ENCODE results near the gene MC1R. TPM values are rescaled to one million over a fixed set of nuclear protein-coding genes. Genes with fewer than 3 reads are reported as not detected.
"Not testable (repeated sequence)": the region's sequence is repeated elsewhere in the genome, so short reads cannot be mapped to it uniquely, and the experiment has no call there.

The MC1R gene
- total RNA-seq, 5 donors from 2014 or later (not counting 1 experiment from before 2014, with no cell fraction given) = 11.7 to 13.7 (median 12.9) TPM

DNA sequence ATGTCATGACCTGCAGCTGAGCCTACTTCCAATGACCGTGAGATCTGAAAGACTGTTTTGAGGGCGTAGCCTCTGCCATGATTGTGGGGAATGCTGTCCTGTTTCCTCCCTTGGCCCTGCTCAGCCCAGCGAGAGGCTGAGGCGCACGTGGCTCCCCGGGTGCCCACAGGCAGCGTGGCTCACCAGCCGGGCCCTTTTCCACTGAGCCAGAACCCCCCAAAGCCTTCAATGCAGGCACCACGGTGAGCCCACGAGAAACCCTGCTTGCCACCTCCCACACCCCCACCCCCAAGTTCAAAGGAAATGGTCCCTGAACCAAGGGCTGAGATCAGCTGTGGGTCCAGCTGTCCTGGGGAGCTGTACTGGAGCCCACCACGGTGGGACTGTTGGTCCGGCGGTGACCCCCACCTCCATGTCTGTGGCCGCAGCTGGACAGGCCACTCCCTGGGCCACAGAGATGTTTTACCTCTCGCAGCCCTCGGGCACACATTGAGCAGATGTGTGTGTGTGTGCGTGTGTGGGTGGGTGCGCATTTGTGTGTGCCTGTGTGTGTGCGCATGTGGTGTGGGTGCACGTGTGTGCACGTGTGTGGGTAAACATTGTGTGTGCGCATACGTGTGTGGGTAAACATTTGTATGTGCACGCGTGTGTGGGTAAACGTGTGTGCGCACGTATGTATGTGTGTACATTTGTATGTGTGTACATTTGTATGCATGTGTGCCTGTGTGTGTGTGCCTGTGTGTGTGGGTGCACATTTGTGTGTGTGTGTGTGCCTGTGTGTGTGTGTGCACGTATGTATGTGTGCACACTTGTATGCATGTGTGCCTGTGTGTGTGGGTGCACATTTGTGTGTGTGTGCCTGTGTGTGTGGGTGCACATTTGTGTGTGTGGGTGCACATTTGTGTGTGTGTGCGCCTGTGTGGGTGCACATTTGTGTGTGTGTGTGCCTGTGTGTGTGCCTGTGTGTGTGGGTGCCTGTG lies 5.0 kb upstream of the MC1R start:
- peaks cover 12% of the 10 kb centered on the region for H3K36me3 Mint-ChIP-seq
- H3K4me3 Mint-ChIP-seq = no peak overlapping the region
- ChIA-PET CTCF (interaction anchor here in 1 of 2 donors (0.6 kb wide), 1 partner anchor 367 kb away, joined by 4 read pairs; no protein-coding TSS in a partner anchor), POLR2A (no interaction called here)
- peaks cover 0 to 34% of the 10 kb centered on the region in 2 experiments for H3K4me1 ChIP-seq (ENCODE audit: control insufficient read depth in 1 of 2, extremely low read depth in 1 of 2, insufficient read depth in 2 of 2, low read length in 2 of 2)
- ATAC-seq (replicated peaks in 1 of 4) (no peak), DNase-seq (no peak)
- peaks cover 0 to 18% of the 10 kb centered on the region in 2 donors for H3K36me3 ChIP-seq (ENCODE audit: control insufficient read depth in 2 of 2, extremely low read depth in 1 of 2, insufficient read depth in 1 of 2, low read length in 1 of 2)
- no peaks in the 10 kb centered on the region for H3K9me3 ChIP-seq
- H3K27me3 Mint-ChIP-seq = peaks cover 0 to 2% of the 10 kb centered on the region in 2 donors
- no peak overlapping the region for H3K4me3 ChIP-seq (ENCODE audit: control insufficient read depth in 1 of 2, extremely low read depth in 1 of 2, low read length in 1 of 2)
- peaks cover 0 to 27% of the 10 kb centered on the region in 2 experiments for H3K27me3 ChIP-seq (replicated peaks in 1 of 2; ENCODE audit: control insufficient read depth in 2 of 2, extremely low read depth in 1 of 2, insufficient read depth in 2 of 2, low read length in 1 of 2)
- H3K4me1 Mint-ChIP-seq = peaks cover 14 to 32% (median 15%) of the 10 kb centered on the region in 3 donors
- no peak overlapping the region for H3K27ac Mint-ChIP-seq
- H3K27ac ChIP-seq (ENCODE audit: low read length) = no peak overlapping the region
- H3K9me3 Mint-ChIP-seq = no peaks in the 10 kb centered on the region
- 84% methylated on average over 24 of the region's 30 CpGs for WGBS (ENCODE audit: insufficient coverage)

DNA sequence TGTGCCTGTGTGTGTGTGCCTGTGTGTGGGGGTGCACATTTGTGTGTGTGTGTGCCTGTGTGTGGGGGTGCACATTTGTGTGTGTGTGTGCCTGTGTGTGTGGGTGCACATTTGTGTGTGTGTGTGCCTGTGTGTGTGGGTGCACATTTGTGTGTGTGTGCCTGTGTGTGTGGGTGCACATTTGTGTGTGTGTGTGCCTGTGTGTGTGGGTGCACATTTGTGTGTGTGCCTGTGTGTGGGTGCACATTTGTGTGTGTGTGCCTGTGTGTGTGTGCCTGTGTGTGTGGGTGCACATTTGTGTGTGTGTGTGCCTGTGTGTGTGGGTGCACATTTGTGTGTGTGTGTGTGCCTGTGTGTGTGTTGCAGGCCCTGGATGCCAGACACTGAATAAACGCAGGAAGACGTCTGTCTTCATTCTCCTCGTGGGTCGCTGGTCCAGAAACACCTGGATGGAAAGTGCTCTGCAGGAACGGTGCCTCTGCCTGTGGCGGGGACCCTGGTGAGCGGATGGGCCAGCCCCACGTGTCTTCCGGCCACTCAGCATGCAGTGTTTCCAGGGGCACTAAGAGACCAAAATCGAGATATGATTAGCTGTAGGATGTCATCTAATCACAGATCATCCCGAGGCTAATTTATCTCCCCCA lies 3.9 kb upstream of the MC1R start:
- H3K9me3 ChIP-seq; POLR2A ChIA-PET; H3K36me3 Mint-ChIP-seq; H3K27me3 Mint-ChIP-seq; ATAC-seq (replicated peaks in 1 of 4); H3K27ac ChIP-seq (ENCODE audit: low read length); H3K9me3 Mint-ChIP-seq; H3K27ac Mint-ChIP-seq; H3K4me3 ChIP-seq (ENCODE audit: control insufficient read depth in 1 of 2, extremely low read depth in 1 of 2, low read length in 1 of 2); H3K4me3 Mint-ChIP-seq; CTCF ChIA-PET; DNase-seq: not testable (repeated sequence)
- Histone ChIP-seq H3K4me1 (ENCODE audit: control insufficient read depth in 1 of 2, extremely low read depth in 1 of 2, insufficient read depth in 2 of 2, low read length in 2 of 2) (peaks cover 0 to 44% of the 10 kb centered on the region in 2 experiments), H3K36me3 (ENCODE audit: control insufficient read depth in 2 of 2, extremely low read depth in 1 of 2, insufficient read depth in 1 of 2, low read length in 1 of 2) (peaks cover 0 to 15% of the 10 kb centered on the region in 2 donors), H3K27me3 (replicated peaks in 1 of 2; ENCODE audit: control insufficient read depth in 2 of 2, extremely low read depth in 1 of 2, insufficient read depth in 2 of 2, low read length in 1 of 2) (peaks cover 0 to 38% of the 10 kb centered on the region in 2 experiments)
- 69% methylated on average over 7 of the region's 11 CpGs for WGBS (ENCODE audit: insufficient coverage)
- H3K4me1 Mint-ChIP-seq = peaks cover 22 to 38% (median 23%) of the 10 kb centered on the region in 3 donors

DNA sequence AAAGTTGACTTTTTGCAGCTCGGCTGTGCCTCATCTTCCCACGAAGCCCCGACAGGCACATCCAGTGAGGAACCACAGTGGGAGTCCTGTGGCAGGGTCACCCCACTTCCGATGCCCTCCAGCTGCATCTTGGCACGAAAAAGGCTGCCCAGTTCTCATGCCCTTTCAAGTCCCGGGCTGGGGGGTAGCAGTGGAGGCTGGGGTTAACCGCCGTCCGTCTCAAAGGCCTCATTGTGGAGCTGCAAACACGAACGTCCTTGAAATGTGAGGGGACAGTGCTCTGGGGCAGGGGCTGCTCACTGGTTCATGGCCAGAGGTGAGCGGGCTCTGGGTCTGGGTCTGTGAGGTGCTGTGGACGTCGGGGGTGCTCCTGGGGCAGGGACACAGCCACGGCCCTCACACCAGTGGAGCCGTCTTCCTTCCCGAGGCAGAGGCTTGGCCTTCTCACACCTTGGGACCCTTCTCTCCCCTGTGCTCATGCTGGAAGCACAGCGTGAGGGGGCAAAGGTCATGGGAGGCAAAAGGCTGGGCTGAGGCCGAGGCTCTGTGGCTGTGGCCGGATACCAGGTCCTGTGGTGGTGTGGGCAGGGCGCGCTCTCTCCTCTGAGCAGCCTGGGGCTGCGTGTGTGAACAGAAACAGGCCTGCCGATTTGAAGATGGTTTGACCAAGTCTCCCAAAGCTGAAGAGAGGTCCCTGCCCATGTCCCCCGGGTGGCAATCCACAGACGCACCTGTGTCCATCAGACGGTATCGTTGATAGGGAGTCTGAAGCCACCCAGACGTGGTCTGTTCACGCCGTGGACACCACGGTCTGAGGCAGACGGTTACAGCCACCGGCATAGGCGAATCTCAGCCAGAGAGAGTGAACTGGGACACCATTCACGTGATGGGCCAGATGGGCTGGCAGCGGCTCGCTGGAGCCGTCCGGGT lies 3.1 kb upstream of the MC1R start:
- 97% methylated on average over 37 of the region's 40 CpGs for WGBS (ENCODE audit: insufficient coverage)
- Mint-ChIP-seq H3K4me3 (peak overlapping the region in 1 of 3 donors; percentile 28), H3K27me3 (peaks cover 0 to 13% of the 10 kb centered on the region in 2 donors), H3K4me1 (peaks cover 30 to 42% (median 30%) of the 10 kb centered on the region in 3 donors), H3K36me3 (peaks cover 7% of the 10 kb centered on the region), H3K9me3 (no peaks in the 10 kb centered on the region), H3K27ac (no peak overlapping the region)
- ChIA-PET CTCF (no interaction called here), POLR2A (interaction anchor here in 1 of 2 donors (0.5 kb wide), 1 partner anchor 13 kb away, joined by 4 read pairs; no protein-coding TSS in a partner anchor)
- H3K27ac ChIP-seq (ENCODE audit: low read length) = no peak overlapping the region
- peaks cover 0 to 44% of the 10 kb centered on the region in 2 experiments for H3K4me1 ChIP-seq (ENCODE audit: control insufficient read depth in 1 of 2, extremely low read depth in 1 of 2, insufficient read depth in 2 of 2, low read length in 2 of 2)
- DNase-seq (no peak), ATAC-seq (replicated peaks in 1 of 4) (no peak)
- peaks cover 0 to 12% of the 10 kb centered on the region in 2 donors for H3K36me3 ChIP-seq (ENCODE audit: control insufficient read depth in 2 of 2, extremely low read depth in 1 of 2, insufficient read depth in 1 of 2, low read length in 1 of 2)
- no peaks in the 10 kb centered on the region for H3K9me3 ChIP-seq
- peaks cover 0 to 46% of the 10 kb centered on the region in 2 experiments for H3K27me3 ChIP-seq (replicated peaks in 1 of 2; ENCODE audit: control insufficient read depth in 2 of 2, extremely low read depth in 1 of 2, insufficient read depth in 2 of 2, low read length in 1 of 2)
- H3K4me3 ChIP-seq (ENCODE audit: control insufficient read depth in 1 of 2, extremely low read depth in 1 of 2, low read length in 1 of 2) = no peak overlapping the region

DNA sequence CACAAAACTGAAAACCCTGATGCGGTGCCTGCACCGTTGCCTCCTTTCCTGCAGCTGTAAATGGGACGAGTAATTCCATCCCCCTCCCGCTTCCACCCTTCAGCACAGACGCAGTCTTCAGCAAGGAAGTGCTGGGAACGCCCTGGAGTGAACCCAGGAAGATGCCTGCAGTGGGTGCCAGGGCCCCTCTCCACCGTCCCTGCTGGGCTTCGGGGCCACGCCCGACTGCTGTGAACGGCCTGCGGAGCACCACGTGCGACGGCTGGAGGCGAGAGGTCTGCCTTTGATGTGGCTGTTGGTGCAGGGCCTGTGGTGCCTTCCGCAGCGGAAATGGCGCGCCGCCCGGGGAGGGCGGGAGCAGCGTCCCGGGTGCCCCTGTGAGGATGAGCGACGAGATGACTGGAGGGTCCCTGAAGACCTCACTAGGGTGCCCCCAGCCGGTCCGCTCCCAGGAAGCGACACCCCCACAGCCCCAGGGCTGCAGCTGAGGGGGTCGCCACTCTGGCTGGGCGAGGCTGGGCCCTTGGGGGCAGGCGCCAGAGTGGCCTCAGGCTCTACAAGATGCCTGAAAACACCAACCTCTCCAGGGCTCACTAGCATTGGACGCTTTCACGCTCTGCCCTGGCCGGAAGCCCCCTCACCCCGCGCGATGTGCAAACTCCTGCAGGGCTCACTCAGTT lies 749 bp upstream of the MC1R start:
- Histone ChIP-seq H3K4me1 (ENCODE audit: control insufficient read depth in 1 of 2, extremely low read depth in 1 of 2, insufficient read depth in 2 of 2, low read length in 2 of 2) (peaks cover 2 to 67% of the 10 kb centered on the region in 2 experiments), H3K4me3 (ENCODE audit: control insufficient read depth in 1 of 2, extremely low read depth in 1 of 2, low read length in 1 of 2) (peak overlapping the region; percentile 1 to 35)
- POLR2A ChIA-PET = no interaction called here

DNA sequence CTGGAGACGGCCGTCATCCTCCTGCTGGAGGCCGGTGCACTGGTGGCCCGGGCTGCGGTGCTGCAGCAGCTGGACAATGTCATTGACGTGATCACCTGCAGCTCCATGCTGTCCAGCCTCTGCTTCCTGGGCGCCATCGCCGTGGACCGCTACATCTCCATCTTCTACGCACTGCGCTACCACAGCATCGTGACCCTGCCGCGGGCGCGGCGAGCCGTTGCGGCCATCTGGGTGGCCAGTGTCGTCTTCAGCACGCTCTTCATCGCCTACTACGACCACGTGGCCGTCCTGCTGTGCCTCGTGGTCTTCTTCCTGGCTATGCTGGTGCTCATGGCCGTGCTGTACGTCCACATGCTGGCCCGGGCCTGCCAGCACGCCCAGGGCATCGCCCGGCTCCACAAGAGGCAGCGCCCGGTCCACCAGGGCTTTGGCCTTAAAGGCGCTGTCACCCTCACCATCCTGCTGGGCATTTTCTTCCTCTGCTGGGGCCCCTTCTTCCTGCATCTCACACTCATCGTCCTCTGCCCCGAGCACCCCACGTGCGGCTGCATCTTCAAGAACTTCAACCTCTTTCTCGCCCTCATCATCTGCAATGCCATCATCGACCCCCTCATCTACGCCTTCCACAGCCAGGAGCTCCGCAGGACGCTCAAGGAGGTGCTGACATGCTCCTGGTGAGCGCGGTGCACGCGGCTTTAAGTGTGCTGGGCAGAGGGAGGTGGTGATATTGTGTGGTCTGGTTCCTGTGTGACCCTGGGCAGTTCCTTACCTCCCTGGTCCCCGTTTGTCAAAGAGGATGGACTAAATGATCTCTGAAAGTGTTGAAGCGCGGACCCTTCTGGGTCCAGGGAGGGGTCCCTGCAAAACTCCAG lies 1.1 kb downstream of the MC1R start:
- Histone ChIP-seq H3K4me3 (ENCODE audit: control insufficient read depth in 1 of 2, extremely low read depth in 1 of 2, low read length in 1 of 2) (no peak overlapping the region), H3K27me3 (replicated peaks in 1 of 2; ENCODE audit: control insufficient read depth in 2 of 2, extremely low read depth in 1 of 2, insufficient read depth in 2 of 2, low read length in 1 of 2) (peaks cover 0 to 84% of the 10 kb centered on the region in 2 experiments), H3K36me3 (ENCODE audit: control insufficient read depth in 2 of 2, extremely low read depth in 1 of 2, insufficient read depth in 1 of 2, low read length in 1 of 2) (no peaks in the 10 kb centered on the region), H3K9me3 (no peaks in the 10 kb centered on the region), H3K27ac (ENCODE audit: low read length) (no peak overlapping the region), H3K4me1 (ENCODE audit: control insufficient read depth in 1 of 2, extremely low read depth in 1 of 2, insufficient read depth in 2 of 2, low read length in 2 of 2) (peaks cover 5 to 81% of the 10 kb centered on the region in 2 experiments)
- no peaks in the 10 kb centered on the region for H3K36me3 Mint-ChIP-seq
- no peak for ATAC-seq (replicated peaks in 1 of 4)
- H3K27ac Mint-ChIP-seq = peak overlapping the region in 1 of 2 donors; percentile 30
- H3K27me3 Mint-ChIP-seq = peaks cover 0 to 26% of the 10 kb centered on the region in 2 donors
- ChIA-PET CTCF (no interaction called here), POLR2A (no interaction called here)
- DNase-seq = peak in 1 of 35 experiments; percentile 17
- H3K4me1 Mint-ChIP-seq = peaks cover 32 to 63% (median 48%) of the 10 kb centered on the region in 3 donors
- H3K9me3 Mint-ChIP-seq = no peaks in the 10 kb centered on the region
- peak overlapping the region in 1 of 3 donors; percentile 84 for H3K4me3 Mint-ChIP-seq
- WGBS (ENCODE audit: insufficient coverage) = 90% methylated on average over 39 of the region's 52 CpGs

More for the DNA sequence above, 749 bp upstream of the MC1R start:
- ATAC-seq (replicated peaks in 1 of 4) (peak; percentile 66 to 88 (median 79)), DNase-seq (peak; percentile 49 to 86 (median 68))
- peaks cover 37 to 64% (median 46%) of the 10 kb centered on the region in 3 donors for H3K4me1 Mint-ChIP-seq
- CTCF ChIA-PET = interaction anchor here in 1 of 2 donors (0.6 kb wide), 1 partner anchor 725 kb away, joined by 3 read pairs; no protein-coding TSS in a partner anchor
- 0% methylated on average over 36 of the region's 39 CpGs for WGBS (ENCODE audit: insufficient coverage)
- Histone ChIP-seq H3K27me3 (replicated peaks in 1 of 2; ENCODE audit: control insufficient read depth in 2 of 2, extremely low read depth in 1 of 2, insufficient read depth in 2 of 2, low read length in 1 of 2) (peaks cover 0 to 69% of the 10 kb centered on the region in 2 experiments), H3K36me3 (ENCODE audit: control insufficient read depth in 2 of 2, extremely low read depth in 1 of 2, insufficient read depth in 1 of 2, low read length in 1 of 2) (peaks cover 0 to 5% of the 10 kb centered on the region in 2 donors), H3K9me3 (no peaks in the 10 kb centered on the region), H3K27ac (ENCODE audit: low read length) (no peak overlapping the region)
- peak overlapping the region; percentile 31 to 84 (median 61) for H3K4me3 Mint-ChIP-seq
- H3K9me3 Mint-ChIP-seq = no peaks in the 10 kb centered on the region
- H3K27me3 Mint-ChIP-seq = peaks cover 0 to 23% of the 10 kb centered on the region in 2 donors
- H3K36me3 Mint-ChIP-seq = peaks cover 3% of the 10 kb centered on the region
- no peak overlapping the region for H3K27ac Mint-ChIP-seq
